OCI-LY7 (cell line): ENCODE results near the gene HEPHL1. TPM values are rescaled to one million over a fixed set of nuclear protein-coding genes. Genes with fewer than 3 reads are reported as not detected.

ENCODE experiments used
- BruUV-seq: library from RNA; stranded (reverse); fragments of 400-500 nt; replicated peaks from 2 replicates; lab custom pipeline; 2021; lab: Mats Ljungman, UMichigan
- CTCF ChIA-PET: fragments of 300-600 bp; sonication (Branson Sonifier 250); formaldehyde crosslinking; loops from one replicate; lab custom pipeline; 2022; ENCODE audit warnings: antibody characterized with exemption; ENCODE audit not compliant: unreplicated experiment; lab: Charles Lee
- POLR2A ChIA-PET: fragments of 300-600 bp; sonication (Branson Sonifier 250); formaldehyde crosslinking; loops from one replicate; lab custom pipeline; 2022; ENCODE audit warnings: antibody characterized with exemption; lab: Charles Lee
- DNase-seq: peaks from one replicate; pipeline ENCODE4 v3.0.0-alpha.2; 2015; ENCODE audit warnings: low spot score
- H2AFZ ChIP-seq: fragments of 200-600 bp; sonication (generic), shearing (Covaris generic); 2 replicates; pipeline ENCODE4 v1.6.1; 2014; ENCODE audit warnings: mild to moderate bottlenecking, antibody characterized with exemption, low read length, moderate library complexity
- H3K27ac ChIP-seq: fragments of 200-600 bp; sonication (generic); 2 replicates; pipeline ENCODE4 v1.5.1; 2014; ENCODE audit warnings: mixed run types, low read depth, mild to moderate bottlenecking, moderate library complexity, low read length, inconsistent platforms; ENCODE audit not compliant: poor library complexity, severe bottlenecking
- H3K36me3 ChIP-seq: fragments of 200-600 bp; sonication (generic); 2 replicates; pipeline ENCODE4 v1.6.1; 2014; ENCODE audit warnings: mild to moderate bottlenecking, antibody characterized with exemption, low read length, moderate library complexity, mixed read lengths; ENCODE audit not compliant: insufficient read depth
- H3K4me1 ChIP-seq: fragments of 200-600 bp; sonication (generic); 2 replicates; pipeline ENCODE4 v1.5.1; 2014; ENCODE audit warnings: mild to moderate bottlenecking, low read length; ENCODE audit not compliant: insufficient read depth, poor library complexity, severe bottlenecking
- H3K4me2 ChIP-seq: fragments of 200-600 bp; sonication (generic); 2 replicates; pipeline ENCODE4 v1.6.1; 2014; ENCODE audit warnings: mild to moderate bottlenecking, low read length
- H3K4me3 ChIP-seq: fragments of 200-600 bp; sonication (generic); 2 replicates; pipeline ENCODE4 v1.5.1; 2014; ENCODE audit warnings: mild to moderate bottlenecking, low read depth, low read length; ENCODE audit not compliant: poor library complexity, severe bottlenecking
- H3K79me2 ChIP-seq: fragments of 200-600 bp; sonication (generic); 2 replicates; pipeline ENCODE4 v1.6.1; 2016; ENCODE audit warnings: low read depth, mild to moderate bottlenecking, low read length, moderate library complexity, mixed read lengths; ENCODE audit not compliant: insufficient read depth
- H3K9me2 ChIP-seq: fragments of 200-600 bp; sonication (generic); 2 replicates; pipeline ENCODE4 v1.6.1; 2016; ENCODE audit warnings: mild to moderate bottlenecking, low read length, mixed read lengths; ENCODE audit not compliant: insufficient read depth
- H3K9me3 ChIP-seq: fragments of 200-600 bp; sonication (generic); 2 replicates; pipeline ENCODE4 v1.6.1; 2014; ENCODE audit warnings: mild to moderate bottlenecking, mixed run types, low read length, mixed read lengths
- H4K20me1 ChIP-seq: fragments of 200-600 bp; sonication (generic); 2 replicates; pipeline ENCODE4 v1.6.1; 2014; ENCODE audit warnings: mild to moderate bottlenecking, antibody characterized with exemption, low read length, moderate library complexity, mixed read lengths; ENCODE audit not compliant: insufficient read depth
- EZH2phosphoT487 ChIP-seq: fragments of 200-600 bp; sonication (generic); IDR thresholded peaks from 2 replicates; pipeline ENCODE4 v1.6.1; 2018; ENCODE audit warnings: low read depth, borderline replicate concordance, mild to moderate bottlenecking, mixed run types, antibody characterized with exemption, low read length, moderate library complexity, mixed read lengths
- intact Hi-C: fragments of 100-400 bp; cut with micrococcal nuclease; formaldehyde crosslinking; loops from one replicate; pipeline ENCODE4 v1.10.0; 2022; ENCODE audit not compliant: unreplicated experiment
- total RNA-seq, 2 experiments: library from RNA; depleted of rRNA in 1 of 2; stranded (reverse); fragments of >200 nt in 1 of 2; shearing (Covaris generic) in 1 of 2; gene quantifications; 2 replicates each; pipeline ENCODE4 v1.2.3, GENCODE V29; 2014 to 2022
- TF ChIP-seq, protein P1 (sequence below): fragments of 200-600 bp; sonication (generic); conservative IDR thresholded peaks from 2 replicates; pipeline ENCODE4 v1.5.1; 2014; ENCODE audit warnings: mild to moderate bottlenecking, antibody characterized with exemption, low read length, moderate library complexity, mixed read lengths

Gene HEPHL1
- total RNA-seq, 2 experiments from 2014 or later: not detected

DNA sequence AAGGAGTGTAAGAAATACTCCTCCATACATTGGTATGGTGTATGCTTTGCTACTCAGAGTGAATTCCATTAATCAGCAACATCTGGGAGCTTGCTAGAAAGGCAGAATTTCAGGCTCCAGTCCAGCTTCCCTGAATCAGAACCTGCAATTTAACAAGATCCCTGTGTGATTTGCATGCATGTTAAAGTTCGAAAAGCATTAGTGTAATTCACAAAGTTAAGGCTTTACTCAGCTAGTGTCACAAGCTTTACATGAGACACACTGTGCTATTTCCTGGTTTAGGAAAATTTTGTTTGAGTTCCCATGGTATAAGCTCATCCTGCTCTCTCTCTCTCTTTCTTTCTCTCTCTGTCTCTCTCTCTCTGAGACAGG, 37.0 kb upstream of the HEPHL1 start:
- no peaks in the 10 kb centered on the region for H3K9me3 ChIP-seq
- no peaks in the 10 kb centered on the region for H3K9me2 ChIP-seq
- CTCF ChIA-PET: no interaction called here
- no peak for TF ChIP-seq EZH2phosphoT487
- TF ChIP-seq, protein P1, sequence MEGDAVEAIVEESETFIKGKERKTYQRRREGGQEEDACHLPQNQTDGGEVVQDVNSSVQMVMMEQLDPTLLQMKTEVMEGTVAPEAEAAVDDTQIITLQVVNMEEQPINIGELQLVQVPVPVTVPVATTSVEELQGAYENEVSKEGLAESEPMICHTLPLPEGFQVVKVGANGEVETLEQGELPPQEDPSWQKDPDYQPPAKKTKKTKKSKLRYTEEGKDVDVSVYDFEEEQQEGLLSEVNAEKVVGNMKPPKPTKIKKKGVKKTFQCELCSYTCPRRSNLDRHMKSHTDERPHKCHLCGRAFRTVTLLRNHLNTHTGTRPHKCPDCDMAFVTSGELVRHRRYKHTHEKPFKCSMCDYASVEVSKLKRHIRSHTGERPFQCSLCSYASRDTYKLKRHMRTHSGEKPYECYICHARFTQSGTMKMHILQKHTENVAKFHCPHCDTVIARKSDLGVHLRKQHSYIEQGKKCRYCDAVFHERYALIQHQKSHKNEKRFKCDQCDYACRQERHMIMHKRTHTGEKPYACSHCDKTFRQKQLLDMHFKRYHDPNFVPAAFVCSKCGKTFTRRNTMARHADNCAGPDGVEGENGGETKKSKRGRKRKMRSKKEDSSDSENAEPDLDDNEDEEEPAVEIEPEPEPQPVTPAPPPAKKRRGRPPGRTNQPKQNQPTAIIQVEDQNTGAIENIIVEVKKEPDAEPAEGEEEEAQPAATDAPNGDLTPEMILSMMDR: no peak
- BruUV-seq: no TSS peak
- no peaks in the 10 kb centered on the region for H4K20me1 ChIP-seq
- no peak for DNase-seq
- H3K27ac ChIP-seq: no peak overlapping the region
- no peaks in the 10 kb centered on the region for H3K36me3 ChIP-seq
- POLR2A ChIA-PET: no interaction called here
- no peaks in the 10 kb centered on the region for H3K79me2 ChIP-seq
- H2AFZ ChIP-seq: no peak overlapping the region
- no peak overlapping the region for H3K4me3 ChIP-seq
- H3K4me1 ChIP-seq: no peaks in the 10 kb centered on the region
- intact Hi-C loops: no loop called here
- H3K4me2 ChIP-seq: no peak overlapping the region

DNA sequence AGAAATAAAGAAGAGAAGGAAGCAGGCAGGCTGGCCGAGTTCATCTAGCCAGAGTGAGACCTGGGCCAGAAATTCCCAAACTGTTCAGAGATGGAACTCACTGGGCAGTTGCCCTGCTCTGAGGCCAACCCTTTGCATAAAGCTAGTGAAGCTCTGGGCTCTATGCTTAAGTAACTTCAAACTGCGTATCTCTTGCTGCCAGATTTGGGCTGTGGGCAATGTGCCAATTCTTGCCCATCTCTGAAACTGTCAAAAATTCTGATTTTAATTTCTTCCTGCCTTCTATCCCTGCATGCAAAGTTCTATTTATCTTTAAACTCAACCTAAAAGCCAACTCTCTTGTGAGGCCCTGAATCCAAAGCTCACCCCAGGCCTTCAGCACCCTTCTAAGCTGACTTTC, 36.2 kb upstream of the HEPHL1 start:
- H4K20me1 ChIP-seq: no peaks in the 10 kb centered on the region
- no peaks in the 10 kb centered on the region for H3K4me1 ChIP-seq
- DNase-seq: no peak
- intact Hi-C loops: no loop called here
- no peak overlapping the region for H3K4me2 ChIP-seq
- BruUV-seq: no TSS peak
- no peak overlapping the region for H3K4me3 ChIP-seq
- ChIA-PET POLR2A (no interaction called here), CTCF (interaction anchor here (0.6 kb wide), 1 partner anchor 130 kb away, joined by 4 read pairs; no protein-coding TSS in a partner anchor)
- H3K36me3 ChIP-seq: no peaks in the 10 kb centered on the region
- no peak overlapping the region for H3K27ac ChIP-seq
- no peaks in the 10 kb centered on the region for H3K79me2 ChIP-seq
- no peaks in the 10 kb centered on the region for H3K9me3 ChIP-seq
- TF ChIP-seq, protein P1: no peak
- TF ChIP-seq EZH2phosphoT487: no peak
- no peak overlapping the region for H2AFZ ChIP-seq
- no peaks in the 10 kb centered on the region for H3K9me2 ChIP-seq

DNA sequence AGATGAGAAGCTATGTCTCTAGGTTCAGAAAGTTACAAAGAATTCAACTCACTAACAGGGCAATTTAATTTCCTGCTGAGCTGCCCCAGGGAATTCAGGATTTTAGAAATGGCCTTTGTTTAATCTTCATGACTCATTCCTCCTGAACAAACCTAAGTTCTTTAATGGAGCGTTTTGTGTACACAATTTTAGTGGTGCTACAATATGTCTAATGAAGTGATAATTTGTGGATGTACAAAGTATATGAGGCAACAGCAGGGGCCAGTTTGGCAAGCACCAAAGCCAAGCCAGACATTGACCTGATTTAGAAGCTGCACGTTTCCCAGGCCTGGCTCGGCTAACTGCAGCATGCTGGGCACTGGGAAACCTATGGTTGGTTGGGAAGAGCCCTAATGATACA, 34.4 kb upstream of the HEPHL1 start:
- ChIA-PET CTCF (no interaction called here), POLR2A (no interaction called here)
- no peaks in the 10 kb centered on the region for H3K79me2 ChIP-seq
- H2AFZ ChIP-seq: no peak overlapping the region
- H3K9me3 ChIP-seq: no peaks in the 10 kb centered on the region
- no peak overlapping the region for H3K27ac ChIP-seq
- TF ChIP-seq, protein P1: no peak
- no peak for TF ChIP-seq EZH2phosphoT487
- no peak for DNase-seq
- intact Hi-C loops: no loop called here
- no peaks in the 10 kb centered on the region for H3K9me2 ChIP-seq
- no peaks in the 10 kb centered on the region for H3K36me3 ChIP-seq
- no peaks in the 10 kb centered on the region for H3K4me1 ChIP-seq
- no peak overlapping the region for H3K4me3 ChIP-seq
- H3K4me2 ChIP-seq: no peak overlapping the region
- no TSS peak for BruUV-seq
- H4K20me1 ChIP-seq: no peaks in the 10 kb centered on the region
